NCI-H2171 (cell line): ENCODE data around the gene ST3GAL2.
A peak's percentile ranks its signal among the peaks of the same experiment; 100 is the strongest.

ENCODE experiments used
- DNase-seq: peaks from one replicate; lab custom pipeline; 2025; lab: John Stamatoyannopoulos, UW

ST3GAL2 gene, protein sequence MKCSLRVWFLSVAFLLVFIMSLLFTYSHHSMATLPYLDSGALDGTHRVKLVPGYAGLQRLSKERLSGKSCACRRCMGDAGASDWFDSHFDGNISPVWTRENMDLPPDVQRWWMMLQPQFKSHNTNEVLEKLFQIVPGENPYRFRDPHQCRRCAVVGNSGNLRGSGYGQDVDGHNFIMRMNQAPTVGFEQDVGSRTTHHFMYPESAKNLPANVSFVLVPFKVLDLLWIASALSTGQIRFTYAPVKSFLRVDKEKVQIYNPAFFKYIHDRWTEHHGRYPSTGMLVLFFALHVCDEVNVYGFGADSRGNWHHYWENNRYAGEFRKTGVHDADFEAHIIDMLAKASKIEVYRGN

DNA sequence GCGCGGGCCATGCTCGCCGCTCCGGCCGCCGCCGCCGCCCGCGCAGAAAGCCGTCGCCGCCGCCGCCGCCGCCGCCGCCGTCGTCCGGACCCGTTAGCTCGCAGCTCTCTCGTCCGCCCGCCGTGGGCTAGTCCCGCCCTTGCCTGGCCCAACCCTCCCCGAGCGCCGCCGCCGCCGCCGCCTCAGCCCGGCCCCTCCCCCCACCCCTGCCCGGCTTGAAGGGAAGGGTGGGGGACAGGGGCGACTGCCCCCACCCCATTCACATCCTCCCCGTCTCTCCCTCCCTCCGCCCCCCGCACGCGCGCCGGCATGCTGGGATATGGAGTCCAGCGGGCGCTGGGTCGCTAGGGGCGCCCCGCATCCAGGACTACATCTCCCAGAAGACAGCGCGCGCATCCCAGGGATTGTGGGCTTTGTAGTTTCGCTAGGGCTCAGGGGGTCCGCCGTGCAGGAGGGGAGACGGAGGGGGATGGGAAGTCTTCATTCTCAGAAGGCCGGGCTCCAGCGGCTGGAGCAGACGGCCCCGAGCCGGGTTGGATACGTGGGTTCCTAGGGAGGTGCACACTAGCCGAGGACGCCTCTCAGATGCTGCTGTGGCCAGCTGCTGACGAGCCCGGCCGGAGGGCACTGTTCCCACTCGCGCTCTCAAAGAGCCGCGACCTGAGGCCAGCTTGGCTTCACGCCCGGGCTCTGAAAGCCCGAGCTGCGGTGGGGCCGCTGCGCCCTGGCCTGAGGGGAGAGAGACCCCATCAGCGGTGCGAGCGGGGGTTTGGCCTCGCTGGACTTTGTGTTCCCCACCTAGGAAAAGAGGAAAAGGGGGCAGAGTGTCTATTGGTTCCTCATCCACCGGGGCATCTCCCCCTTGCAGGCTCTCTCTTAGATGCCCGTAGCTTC is at the start of gene ST3GAL2:
Gene ST3GAL2, minus strand, starts transcription at position 132 of the 894 bp plus-strand sequence. CDS start 40,570 bp downstream, outside the sequence.
- peak; percentile 97 for DNase-seq

DNA sequence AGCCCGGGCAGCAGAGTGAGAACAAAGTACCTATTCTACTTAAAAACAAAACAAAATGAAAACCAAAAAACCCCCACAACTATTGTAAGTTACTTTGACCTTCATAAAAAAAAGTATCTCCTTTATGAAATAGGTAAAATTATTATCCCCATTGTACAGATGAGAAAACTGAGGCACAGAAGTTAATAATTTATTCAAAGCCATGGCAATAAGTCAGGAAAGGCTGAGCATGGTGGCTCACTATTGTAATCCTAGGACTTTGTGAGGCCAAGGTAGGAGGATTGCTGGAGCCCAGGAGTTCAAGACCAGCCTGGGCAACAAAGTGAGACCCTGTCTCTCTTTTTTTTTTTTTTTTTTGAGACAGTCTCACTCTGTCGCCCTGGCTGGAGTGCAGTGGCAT is 46.0 kb upstream of the ST3GAL2 start:
- DNase-seq, result no peak

DNA sequence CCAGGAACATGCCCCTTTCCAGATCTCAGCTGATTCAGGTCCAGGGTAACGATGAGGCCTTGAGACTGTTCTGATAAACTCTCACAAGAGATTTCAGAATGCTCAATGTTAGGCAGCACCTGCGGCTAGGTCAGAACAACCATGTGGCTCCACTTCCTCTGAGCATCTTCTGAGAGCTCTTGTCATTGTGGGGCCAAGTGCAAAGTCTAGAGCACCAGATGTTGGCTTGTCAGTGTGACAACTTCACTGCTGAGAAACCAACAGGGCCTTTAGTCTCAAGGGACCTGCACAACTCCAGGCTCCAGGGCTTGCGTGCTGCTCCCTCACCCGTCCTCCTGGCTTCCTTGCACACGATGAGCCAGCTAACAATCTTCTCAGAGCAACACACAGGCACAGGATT is 44.5 kb upstream of the ST3GAL2 start:
- DNase-seq, result peak; percentile 78

DNA sequence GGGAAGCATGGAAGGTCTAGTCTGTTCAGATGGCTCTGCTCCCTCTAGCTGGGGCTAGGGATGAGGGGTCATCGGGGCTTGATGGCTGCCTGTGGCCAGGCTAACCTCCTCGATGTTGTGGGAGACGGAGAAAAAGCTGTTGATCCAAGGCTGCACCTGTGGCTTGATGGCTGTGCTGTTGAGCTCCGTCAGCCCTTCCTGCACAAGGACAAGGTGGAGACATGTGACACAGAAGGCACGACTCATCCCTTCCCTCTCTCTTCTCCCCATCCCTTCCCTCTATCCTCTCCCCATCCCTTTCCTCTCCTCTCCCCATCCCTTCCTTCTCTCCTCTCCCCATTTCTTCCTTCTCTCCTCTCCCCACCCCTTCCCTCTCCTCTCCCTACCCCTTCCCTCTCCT is 43.7 kb upstream of the ST3GAL2 start:
- DNase-seq, result no peak

DNA sequence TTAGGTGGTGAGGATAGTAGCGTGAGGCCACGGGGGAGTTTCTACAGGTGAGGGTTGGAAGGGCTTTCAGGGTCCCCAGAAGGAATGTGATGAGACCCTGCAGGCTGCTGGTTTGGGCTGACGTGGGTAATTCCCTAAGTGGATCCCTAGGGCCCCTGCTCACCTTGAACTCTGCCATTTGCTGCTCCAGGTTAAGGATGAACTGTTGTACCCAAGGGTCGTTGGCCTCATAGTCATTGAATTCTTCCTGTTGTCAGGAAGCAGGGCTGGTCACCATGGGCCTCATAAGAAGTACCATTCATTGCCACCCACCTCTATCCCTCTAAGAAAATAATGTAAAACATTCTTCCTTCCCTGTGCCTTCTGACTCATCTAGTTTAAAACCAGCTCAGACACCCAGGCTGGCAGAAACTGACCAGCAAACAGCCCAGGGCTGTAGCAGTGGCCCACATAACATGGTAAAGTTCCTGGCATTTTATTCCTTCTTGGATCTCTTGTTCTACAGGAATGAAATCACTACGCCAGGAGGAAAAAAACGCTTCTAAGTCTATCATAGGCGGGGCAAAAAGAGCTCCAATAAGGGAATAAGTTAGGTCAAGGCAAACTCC is 43.1 kb upstream of the ST3GAL2 start:
- no peak for DNase-seq

DNA sequence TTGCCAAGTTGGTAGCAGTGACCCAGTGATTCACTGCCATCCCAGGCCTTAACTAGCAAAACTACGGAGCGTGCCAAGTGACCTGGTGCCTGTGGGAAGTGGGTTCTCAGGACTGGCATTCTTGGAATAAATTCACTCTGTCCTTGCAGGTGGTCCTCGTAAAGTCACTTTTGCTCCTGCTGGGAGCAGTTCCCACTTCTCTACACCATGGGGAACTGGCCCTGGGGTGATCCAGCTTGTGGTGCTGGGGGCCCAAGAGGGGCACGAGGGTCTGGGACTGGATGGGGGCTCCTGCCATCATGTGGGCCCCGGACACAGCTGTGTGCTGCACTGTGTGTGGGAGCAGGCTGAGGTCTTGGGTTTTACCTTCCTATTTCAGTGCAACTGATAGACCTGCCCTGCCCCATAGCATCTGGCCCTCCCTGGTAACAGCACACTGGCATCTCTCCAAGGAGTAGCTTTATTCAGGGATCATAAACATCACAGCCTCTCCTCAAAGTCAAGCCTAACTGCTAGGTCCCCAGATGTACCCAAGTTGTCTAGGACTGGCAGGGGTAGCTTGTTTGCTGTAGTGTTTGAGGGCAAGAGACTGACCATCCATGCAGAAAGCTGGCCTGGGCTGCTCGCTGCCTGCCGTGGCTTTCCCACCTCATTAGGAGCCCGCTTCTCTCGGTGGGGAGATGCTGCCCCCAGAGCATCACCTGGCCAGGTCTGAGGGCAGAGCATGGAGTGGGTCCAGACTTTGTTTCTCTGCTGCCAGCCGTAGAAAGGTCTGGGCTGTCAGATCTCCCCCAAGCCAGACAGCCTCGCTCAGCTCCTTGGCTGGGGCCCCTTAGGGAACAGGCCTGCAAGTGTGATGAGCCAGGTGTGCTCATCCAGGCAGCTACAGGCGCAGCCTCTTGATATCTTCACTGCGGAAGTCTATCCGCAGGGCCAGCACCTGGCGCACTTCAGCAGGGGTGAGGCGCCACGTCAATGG is 41.5 kb upstream of the ST3GAL2 start:
- DNase-seq, result peak; percentile 91

DNA sequence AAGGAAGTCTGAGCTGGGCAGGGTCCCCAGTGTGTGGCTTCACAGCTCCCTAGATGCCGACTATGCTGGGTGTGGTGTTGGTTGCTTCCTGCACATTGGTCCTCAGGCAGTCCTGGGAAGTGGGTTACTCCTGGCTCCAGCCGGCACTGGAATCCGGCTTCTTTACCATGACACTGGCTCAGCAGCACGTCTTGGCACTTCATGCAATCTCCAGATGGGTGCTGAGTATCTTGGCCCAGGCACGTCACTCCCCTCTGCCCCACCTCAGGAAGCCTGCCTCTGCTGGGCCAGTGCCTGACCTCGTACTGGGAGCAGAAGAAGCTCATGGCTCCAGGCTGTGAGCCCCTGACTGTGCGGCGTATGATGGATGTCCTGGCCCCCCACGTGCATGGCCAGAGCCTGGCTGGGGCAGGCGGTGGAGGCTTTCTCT is 40.0 kb upstream of the ST3GAL2 start:
- DNase-seq, result no peak

DNA sequence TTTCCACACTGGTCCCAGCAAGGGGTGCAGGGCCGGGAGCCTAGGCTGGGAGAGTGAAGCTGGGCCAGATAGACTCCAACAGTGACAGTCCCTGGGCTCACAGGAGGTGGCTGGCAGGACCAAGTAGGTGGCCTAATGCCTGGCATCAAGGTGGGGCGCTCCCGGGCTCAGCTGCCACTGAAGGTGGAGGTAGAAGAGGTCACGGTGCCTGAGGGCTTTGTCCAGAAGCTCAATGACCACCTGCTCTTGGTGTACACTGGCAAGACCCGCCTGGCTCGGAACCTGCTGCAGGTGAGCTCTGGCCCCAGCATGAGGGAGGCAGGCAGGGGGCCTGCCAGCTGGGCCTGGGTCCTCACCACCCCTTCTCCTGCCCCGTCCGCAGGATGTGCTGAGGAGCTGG is 39.3 kb upstream of the ST3GAL2 start:
- no peak for DNase-seq

DNA sequence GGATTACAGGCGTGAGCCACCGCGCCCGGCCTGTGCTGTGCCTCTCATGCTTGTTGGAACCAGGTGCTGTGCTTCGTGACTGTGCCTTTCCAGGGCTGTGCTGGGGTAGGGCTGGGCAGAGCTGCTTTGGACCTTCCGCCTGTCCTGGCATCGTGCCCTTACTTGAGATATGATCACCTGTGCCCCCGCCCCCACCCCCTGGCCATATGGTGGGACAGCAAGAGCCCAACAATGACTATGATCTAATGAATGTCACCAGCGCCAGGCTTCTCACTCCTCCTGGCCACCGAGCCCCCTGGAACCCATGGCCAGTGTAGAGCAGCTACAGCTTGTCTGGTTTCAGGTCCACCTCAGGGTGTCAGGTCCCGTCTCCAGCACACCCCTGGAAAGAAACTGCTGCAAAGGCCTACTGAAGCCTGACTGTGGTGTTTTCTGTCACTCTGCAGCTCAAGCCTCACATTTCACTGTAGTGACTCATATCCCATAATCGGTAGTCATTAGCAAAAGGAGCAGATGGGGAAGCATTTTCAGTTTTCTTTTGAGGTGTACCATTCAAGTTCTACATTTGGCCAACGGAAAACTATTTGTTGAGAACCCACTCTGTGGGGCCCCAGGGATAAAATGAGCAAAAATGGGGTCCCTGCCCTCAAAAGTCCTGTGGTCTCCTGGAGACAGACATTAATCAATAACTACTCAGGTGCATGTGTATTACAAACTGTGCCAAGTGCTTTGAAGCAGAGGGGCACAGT is 37.5 kb upstream of the ST3GAL2 start:
- DNase-seq, result peak; percentile 68

DNA sequence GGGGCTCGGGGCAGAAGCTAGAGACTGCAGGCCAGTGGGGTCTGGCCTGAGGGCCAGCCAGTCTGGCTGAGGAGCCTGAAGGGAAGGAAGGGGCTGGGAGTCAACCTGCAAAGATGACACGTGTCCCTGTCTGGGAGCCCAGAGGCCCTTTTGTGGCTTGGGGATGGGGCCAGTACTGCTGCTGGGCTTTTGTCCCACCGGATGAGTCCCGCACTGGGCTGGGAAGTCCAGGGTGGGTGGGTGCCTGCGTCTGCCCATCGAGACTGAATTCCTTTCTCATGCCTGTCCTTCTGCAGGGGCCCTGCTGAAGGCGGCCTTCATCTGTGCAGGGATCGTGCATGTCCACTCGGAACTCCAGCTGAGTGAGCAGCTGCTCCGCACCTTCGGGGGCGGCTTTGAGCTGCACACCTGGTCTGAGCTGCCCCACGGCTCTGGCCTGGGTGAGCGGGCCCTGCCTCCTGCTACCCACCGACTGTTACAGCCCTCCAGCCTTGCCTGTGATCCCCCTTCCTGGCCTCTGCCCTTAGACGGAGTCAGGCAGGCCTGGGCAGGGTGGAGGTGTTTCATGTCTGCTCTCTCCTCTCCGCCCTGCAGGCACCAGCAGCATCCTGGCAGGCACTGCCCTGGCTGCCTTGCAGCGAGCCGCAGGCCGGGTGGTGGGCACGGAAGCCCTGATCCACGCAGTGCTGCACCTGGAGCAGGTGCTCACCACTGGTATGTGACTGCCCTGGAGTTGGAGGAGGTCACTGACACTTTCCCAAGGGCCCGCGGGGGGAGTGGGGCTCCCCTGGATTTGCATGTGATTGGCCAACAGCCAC is 36.4 kb upstream of the ST3GAL2 start:
- DNase-seq, result no peak

DNA sequence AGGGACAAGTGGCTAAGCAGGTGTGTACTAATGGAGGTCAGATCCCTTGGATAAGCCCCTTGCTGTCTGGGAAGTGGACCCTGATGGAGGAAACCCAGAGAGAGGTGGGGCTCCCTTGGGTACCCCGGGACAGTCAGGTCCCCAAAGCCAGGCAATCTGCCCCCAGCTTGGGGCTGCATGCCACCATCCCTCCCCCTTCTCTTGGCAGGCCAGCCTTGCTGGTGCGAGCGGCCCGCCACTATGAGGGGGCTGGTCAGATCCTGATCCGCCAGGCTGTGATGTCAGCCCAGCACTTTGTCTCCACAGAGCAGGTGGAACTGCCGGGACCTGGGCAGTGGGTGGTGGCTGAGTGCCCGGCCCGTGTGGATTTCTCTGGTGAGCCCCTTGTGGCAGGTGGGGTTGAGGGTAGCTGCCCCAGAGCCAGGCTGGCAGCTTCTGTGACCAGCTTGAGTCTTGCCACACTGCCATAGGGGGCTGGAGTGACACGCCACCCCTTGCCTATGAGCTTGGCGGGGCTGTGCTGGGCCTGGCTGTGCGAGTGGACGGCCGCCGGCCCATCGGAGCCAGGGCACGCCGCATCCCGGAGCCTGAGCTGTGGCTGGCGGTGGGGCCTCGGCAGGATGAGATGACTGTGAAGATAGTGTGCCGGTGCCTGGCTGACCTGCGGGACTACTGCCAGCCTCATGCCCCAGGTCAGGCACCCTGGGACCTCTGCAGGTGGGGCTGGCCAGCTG is 35.6 kb upstream of the ST3GAL2 start:
- DNase-seq, result no peak

DNA sequence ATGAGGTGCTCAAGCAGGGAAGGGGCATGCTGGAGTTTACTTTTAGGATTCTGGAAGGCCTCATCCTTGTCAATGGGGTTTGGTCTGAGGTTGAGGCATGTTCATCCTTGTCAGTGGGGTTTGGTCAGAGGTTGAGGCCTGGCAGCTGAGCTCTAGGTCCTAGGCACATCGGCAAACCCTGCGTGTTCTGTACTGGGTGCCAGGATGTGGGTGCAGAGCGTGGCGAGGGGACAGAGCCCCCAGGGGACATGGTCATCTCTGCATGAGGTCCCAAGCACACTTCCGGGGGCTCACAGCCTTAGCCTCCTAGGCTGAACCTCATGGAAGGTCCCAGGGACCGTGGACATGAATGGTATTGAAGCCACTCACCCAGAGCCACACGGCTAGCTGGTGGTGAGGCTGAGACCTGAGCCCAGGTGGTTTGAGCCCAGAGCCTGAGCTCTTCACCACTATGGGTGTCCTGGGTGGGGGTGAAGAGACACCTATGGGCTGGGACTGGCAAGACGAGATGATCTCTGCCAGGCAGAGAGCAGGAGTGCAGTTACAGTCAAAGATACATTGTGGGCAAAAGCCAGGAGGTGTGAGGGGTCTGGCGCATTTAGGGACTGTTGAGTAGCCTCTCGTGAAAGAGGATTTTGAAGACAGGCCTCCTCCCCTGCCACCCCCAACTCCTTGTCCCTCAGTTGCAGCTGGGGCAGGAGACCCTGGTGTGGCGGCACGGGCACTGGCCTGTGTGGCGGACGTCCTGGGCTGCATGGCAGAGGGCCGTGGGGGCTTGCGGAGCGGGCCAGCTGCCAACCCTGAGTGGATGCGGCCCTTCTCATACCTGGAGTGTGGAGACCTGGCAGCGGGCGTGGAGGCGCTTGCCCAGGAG is 34.8 kb upstream of the ST3GAL2 start:
- no peak for DNase-seq

DNA sequence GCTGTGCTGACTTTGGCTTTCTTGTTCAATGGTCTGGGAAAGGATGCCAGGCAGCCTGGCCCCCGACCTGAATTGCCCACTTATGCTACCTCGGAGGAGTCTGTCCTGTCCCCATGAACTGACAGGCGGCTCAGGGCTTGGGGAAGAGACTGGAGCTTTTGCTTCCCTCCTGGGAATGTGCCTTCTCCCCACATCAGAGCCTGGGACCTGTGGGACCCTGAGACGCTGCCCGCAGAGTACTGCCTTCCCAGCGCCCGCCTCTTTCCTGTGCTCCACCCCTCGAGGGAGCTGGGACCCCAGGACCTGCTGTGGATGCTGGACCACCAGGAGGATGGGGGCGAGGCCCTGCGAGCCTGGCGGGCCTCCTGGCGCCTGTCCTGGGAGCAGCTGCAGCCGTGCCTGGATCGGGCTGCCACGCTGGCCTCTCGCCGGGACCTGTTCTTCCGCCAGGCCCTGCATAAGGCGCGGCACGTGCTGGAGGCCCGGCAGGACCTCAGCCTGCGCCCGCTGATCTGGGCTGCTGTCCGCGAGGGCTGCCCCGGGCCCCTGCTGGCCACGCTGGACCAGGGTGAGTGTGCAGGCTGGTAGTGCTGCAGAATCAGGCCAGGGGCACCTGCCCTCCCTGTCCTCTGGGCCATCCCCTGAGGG is 34.0 kb upstream of the ST3GAL2 start:
- DNase-seq, result no peak

DNA sequence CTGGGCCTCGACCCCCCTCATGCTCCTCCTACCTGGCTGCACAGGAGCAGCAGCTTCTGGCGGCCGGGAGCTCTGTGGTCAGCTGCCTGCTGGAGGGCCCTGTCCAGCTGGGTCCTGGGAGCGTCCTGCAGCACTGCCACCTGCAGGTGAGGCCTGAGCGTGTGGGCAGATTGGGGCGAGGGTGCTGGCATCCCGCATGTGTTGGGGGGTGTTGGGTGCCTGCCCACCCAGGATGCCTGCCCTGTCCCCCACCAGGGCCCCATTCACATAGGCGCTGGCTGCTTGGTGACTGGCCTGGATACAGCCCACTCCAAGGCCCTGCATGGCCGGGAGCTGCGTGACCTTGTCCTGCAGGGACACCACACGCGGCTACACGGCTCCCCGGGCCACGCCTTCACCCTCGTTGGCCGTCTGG is 32.0 kb upstream of the ST3GAL2 start:
- DNase-seq, result no peak

DNA sequence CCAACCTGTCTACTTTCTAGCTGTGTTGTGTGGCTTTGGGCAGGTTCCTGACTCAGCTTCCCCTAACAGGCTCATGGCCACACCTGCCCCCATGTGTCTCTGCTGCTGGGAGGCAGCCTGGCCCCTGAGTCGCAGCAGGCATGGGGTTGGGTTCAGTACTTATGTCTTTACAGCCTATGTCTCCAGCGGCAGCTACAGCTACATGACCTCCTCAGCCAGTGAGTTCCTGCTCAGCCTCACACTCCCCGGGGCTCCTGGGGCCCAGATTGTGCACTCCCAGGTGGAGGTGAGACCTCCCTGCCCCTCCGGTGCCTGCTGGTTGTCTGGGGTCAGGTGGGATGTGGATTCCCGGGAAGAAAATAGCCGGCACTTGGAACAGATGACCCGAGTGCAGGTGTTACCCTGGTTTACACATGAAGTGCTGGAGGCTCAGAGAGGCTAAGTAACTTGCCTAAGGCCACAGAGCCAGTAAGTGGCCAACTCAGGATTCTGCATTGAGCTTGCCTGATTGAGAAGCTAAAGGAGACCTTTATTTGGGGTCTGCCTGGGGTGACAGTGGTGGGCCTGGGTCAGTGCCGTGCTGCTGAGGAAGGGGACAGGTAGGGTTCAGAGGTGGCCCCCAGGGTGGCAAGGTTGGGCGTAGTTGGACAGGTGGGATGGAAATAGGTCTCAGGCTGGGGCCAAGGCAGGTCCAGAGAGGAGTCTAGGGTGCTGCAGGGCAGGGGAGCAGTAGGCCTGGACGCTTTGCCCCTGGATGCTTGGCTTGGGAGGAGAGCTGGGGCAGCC is 31.4 kb upstream of the ST3GAL2 start:
- no peak for DNase-seq

DNA sequence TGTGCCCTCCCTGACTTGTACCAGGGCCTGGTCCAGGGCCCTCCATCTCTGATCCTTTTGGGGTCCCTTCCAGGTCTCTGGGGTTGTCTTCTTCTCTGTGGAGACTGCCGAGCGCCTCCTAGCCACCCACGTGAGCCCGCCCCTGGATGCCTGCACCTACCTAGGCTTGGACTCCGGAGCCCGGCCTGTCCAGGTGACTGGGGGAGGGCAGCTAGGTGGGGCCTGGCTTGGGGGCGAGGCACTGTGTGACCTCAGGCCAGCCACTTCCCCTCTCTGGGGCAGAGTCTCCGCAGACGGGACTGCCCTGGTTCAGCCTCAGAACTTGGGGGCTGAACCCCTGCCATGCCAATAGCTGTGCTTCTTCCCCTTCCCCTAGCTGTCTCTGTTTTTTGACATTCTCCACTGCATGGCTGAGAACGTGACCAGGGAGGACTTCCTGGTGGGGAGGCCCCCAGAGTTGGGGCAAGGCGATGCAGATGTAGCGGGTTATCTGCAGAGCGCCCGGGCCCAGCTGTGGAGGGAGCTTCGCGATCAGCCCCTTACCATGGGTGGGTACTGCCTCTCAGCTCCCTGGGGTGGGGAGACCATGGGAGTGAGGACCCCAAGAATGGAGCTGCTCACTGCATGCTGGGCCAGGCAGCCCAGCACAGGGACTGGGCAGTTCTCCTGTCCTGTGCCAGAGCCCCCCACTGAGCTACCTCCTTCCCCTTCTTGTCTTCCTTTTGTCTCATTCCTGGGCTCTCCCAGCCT is 30.1 kb upstream of the ST3GAL2 start:
- no peak for DNase-seq
